Endometrial microvascular endothelial cells (primary cell): ENCODE measurements around the gene TAS2R60. TPM values are rescaled to one million over a fixed set of nuclear protein-coding genes. Genes with fewer than 3 reads are reported as not detected.

Experiments
- in situ Hi-C: cut with HindIII; loops from 2 replicates; pipeline ENCODE4 v1.10.0; 2017; ENCODE audit warnings: low sequenced_read_pairs, low pct_unique_long_range_greater_than_20kb; ENCODE audit errors: inconsistent ontology term
- total RNA-seq: library from RNA; depleted of rRNA; stranded (reverse); fragments of >200 nt; gene quantifications from one replicate; pipeline ENCODE4 v1.2.3, GENCODE V29; 2015; ENCODE audit errors: inconsistent ontology term

Gene TAS2R60
- total RNA-seq, 1 donor from 2014 or later = not detected

DNA sequence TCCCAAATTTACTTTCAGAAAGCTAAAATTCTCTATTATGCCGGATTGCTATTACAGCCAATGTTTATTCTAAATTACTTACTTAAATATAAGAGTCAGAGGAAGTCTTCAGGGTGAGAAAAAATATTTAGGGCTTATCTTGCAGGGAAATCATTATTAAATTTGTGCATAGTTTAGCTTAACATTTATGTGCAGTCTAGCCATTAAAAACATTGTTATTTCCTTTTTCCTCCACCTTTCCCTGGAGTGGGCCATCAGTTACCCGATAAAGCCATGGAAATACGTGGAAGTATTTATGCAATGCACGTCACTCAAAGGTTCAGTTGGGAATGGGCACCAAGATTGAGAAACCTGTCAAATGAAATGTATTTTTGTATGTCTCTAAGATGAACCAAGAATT, 9.5 kb upstream of the TAS2R60 start:
- in situ Hi-C loops = no loop called here

- in situ Hi-C loops = no loop called here
Measured at GRCh38 chr7:143434660-143435059, 8.6 kb upstream of the TAS2R60 start.

- in situ Hi-C loops = no loop called here
Measured at GRCh38 chr7:143435266-143435665, 8.0 kb upstream of the TAS2R60 start.

GRCh38 chr7:143436325-143436946, 6.8 kb upstream of the TAS2R60 start:
- in situ Hi-C loops = no loop called here

DNA sequence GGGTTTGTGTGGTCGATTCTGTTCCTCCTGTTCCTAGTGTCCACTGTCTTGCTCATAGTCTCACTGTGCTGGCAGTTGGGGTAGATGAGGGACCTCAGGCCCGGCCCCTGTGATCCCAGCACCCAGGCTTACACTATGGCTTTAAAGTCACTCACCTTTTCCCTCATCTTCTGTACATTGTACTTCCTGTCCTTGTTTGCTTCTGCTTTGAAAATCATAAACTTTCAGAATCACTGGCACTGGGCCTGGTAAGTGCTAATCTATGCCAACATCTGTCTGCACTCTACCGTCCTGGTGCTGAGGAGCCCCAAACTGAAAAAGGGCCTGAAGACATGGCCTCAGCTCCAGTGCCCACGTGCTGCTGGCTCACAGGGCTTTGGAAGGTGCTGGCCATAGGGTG, 5.7 kb upstream of the TAS2R60 start:
- in situ Hi-C loops = no loop called here

DNA sequence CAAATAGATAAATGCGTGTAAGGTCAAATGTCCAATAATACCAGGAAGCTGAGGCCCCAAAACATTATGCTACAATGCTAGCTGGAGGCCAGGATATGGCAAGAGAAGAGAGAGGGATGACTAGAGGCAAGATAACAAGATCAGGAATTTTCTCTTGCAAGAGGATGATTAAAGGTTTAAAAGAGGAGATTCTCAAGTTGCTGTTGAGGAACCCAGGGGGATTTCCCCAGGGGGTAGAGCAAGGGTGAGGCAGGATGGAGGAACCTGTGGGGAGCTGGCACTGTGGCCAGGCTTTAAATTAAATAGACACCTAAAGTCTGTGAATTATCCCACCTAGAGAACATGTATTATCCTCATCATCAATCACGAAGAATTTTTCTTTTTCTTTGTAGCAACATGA, 3.4 kb upstream of the TAS2R60 start:
- in situ Hi-C loops = no loop called here

DNA sequence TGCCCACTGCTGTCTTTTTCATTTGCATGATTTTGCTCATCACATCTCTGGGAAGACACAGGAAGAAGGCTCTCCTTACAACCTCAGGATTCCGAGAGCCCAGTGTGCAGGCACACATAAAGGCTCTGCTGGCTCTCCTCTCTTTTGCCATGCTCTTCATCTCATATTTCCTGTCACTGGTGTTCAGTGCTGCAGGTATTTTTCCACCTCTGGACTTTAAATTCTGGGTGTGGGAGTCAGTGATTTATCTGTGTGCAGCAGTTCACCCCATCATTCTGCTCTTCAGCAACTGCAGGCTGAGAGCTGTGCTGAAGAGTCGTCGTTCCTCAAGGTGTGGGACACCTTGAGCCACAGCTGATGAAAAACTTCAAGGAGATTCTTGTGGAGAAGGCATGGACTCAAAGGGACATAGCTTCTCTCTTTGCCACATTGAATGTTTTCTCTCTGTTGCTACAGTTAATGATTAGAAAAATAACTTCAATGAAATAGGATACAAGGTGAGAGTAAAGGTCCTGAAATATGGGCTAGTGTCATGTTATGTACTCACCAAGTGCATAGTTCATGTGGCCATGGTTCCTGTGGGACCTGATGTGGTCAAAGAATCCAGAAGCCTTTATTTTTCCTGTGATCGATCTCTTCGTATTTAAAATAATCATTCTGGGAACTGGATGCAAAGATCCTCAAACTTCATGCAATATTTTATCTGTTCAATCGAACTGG, 970 bp downstream of the TAS2R60 start:
- in situ Hi-C loops = no loop called here

DNA sequence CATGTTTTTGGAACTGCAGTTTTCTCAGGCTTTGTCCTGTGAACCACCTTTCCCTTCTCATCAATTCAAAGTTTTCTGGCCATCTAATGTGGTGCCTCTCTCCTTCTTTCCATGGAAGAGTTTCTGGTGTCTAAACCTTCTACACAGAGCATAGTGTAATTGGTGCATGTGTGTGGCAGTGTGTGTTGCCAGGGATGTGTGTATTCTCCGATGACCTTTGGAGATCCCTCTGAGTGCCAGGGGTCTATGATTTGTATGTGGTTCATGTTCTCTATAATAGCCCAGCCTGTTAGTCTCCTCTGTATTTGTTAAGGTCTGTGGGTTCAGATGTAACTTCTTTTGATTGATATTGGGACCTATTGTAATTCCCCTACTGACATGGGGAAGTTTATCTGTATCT, 1.5 kb downstream of the TAS2R60 start:
- in situ Hi-C loops = no loop called here

GRCh38 chr7:143447466-143447865, 4.2 kb downstream of the TAS2R60 start:
- in situ Hi-C loops = no loop called here

GRCh38 chr7:143448429-143448828, 5.2 kb downstream of the TAS2R60 start:
- in situ Hi-C loops = no loop called here

DNA sequence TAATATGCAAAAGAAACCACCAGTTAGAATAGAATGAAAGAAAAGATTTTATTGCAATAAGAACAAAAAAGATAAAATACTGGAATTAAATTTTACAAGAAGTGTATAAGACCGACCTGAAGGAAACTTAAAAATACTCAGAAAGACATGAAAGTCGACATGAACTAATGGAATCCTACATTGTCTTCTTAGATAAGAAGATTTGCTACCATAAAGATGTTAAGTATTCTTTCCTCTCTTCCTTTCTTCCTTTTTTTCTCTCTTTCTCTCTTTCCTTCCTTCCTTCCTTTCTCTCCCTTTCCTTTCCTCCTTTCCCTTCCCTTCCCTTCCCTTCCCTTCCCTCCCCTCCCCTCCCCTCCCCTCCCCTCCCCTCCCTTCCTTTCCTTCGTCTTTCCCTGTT, 6.5 kb downstream of the TAS2R60 start:
- in situ Hi-C loops = no loop called here

- in situ Hi-C loops = no loop called here
Measured at GRCh38 chr7:143451122-143451521, 7.9 kb downstream of the TAS2R60 start.

GRCh38 chr7:143451746-143452145, 8.5 kb downstream of the TAS2R60 start:
- in situ Hi-C loops = no loop called here

- in situ Hi-C loops = no loop called here
Measured at GRCh38 chr7:143452495-143452894, 9.2 kb downstream of the TAS2R60 start.

DNA sequence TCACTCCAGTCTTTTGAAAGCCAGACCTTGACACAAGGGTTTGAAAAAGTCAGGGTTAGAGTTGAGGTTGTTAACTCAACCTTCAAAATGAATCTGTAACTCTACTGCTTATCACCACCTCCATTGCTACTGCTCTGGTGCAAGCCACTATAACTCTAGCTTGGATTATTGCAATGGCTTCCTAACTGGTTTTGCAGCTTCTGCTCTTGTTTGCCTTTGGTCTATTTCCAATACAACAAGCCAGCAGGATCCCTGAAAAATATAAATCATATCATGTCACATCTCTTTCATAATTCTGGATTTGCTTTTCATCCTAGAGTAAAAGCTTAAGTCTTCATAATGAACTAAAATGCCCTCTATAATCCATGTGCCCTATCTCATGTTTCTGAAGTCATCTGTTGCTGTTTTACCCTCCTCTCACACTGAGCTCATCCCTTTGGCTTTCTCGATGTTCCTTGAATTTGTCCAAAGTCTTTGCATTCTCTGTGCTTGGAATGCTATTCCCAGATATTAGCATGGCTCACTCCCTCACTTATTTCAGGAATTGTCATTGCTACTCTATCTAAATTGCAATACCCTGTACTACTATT, 10.9 kb downstream of the TAS2R60 start:
- in situ Hi-C loops = no loop called here

DNA sequence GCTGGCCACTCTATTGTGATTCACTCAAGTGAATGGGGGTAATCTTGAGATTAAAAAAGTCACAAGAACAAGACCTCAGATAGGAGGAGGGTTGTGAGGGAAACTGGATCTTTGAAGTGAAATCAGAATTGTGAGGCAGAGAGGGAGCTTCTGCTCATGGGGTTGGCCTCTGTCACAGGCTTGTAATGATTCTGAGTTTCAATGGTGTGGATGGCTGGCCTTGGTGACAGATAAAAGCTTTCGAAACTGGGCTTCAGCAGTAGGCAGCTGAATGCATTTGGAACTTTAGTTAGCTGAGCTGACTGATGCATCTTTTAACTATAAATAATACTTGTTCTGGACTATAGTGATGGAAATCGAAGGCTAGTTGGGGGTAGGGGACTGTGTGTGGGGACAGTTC, 12.2 kb downstream of the TAS2R60 start:
- in situ Hi-C loops = no loop called here

GRCh38 chr7:143455942-143456341, 12.7 kb downstream of the TAS2R60 start:
- in situ Hi-C loops = no loop called here

DNA sequence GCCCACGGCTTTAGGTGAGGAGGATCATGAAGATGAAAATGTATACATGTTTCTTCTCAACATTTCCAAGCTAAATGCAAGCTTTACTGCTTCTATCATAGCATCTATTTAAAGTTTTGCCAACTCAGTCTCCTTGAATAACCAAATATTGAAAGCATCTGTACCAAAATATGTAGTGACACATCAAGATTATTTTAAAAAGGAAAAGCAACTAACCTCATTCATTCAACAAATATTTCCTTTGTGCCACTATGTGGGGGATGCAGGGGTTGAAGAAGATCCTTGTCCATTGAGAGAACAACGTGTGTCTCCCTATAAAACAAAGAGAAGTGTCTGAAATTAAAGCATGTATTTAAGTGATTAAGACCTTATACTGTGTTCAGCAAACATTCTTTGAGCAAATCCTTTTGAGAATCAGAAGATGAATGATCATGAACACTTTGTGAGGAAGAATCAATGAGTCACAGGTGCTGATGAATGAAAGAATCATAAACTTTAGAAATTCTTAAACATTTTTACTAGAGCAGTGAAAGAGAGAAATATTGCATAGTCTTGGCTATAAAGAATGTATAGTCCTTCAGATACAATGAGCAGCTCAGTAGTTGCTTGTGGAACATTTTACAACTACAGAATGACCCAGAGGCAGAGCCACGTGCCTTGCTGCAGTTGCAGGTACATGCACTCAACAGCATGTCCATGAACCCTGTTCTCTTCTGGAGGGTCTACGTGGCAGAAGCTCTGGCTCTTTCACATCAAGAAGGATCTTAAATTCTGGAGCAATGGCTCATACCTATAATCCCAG, 13.9 kb downstream of the TAS2R60 start:
- in situ Hi-C loops = no loop called here

DNA sequence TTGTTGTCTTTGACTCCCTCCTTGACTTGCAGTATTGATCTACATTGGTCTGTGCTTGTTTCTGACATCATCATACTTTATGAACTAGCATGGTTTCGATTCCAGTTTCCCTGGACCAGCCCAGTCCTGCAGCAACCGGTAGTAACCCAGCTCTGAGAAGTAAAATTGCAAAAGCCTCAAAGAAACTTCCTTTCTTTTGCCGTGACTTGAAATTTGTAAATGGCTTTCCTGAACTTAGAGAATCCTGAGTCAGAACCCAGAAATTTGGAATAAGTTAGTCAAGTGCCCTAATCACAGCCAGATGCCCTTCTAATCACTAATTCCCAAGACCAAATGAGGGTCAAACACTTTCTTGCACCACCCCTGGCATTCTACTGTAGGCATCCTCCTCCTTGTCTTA, 15.0 kb downstream of the TAS2R60 start:
- in situ Hi-C loops = no loop called here

DNA sequence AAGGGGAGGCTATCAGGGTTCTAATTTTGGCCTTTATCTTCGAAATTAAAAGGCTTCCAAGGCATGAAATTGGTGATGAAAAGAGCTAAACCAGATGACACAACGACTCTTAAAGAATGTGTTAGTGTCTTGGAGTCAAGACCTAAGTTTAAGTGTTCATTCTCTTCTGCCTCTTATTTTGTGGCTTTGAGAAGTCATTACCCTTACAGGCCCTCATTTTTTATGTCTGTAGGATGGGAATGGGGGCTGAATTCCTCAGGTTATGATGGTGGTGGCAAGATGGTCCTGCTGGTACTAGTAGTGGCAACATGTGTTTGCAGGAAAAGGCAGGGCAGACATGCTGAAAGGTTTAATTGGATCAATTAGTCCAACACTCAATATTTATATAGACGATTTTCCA, 15.4 kb downstream of the TAS2R60 start:
- in situ Hi-C loops = no loop called here
